Nephron (organoid): ENCODE data around the gene TTC33.

Experiments
- H3K27ac Mint-ChIP-seq, 3 experiments: 2 replicates each; pipeline ENCODE4 v1.8.0; 2020; ENCODE audit warnings: mixed read lengths in 3 of 3, mild to moderate bottlenecking in 2 of 3, moderate library complexity in 1 of 3
- H3K27me3 Mint-ChIP-seq: 2 replicates; pipeline ENCODE4 v1.8.0; 2021; ENCODE audit warnings: low read depth, mild to moderate bottlenecking, moderate library complexity, mixed read lengths
- H3K36me3 Mint-ChIP-seq: 2 replicates; pipeline ENCODE4 v1.8.0; 2020; ENCODE audit warnings: low read depth, mixed read lengths
- H3K4me1 Mint-ChIP-seq: 2 replicates; pipeline ENCODE4 v1.8.0; 2020; ENCODE audit warnings: mixed read lengths
- H3K4me3 Mint-ChIP-seq, 3 experiments: 2 replicates each; pipeline ENCODE4 v1.8.0; 2020; ENCODE audit warnings: mild to moderate bottlenecking in 3 of 3, mixed read lengths in 3 of 3, moderate library complexity in 2 of 3
- H3K9me3 Mint-ChIP-seq: 2 replicates; pipeline ENCODE4 v1.8.0; 2020; ENCODE audit warnings: mixed read lengths
- CTCF ChIP-seq, 3 experiments: fragments of 200-600 bp; sonication (generic); IDR thresholded peaks; one replicate each; pipeline ENCODE4 v1.5.0; 2021; ENCODE audit warnings: antibody characterized with exemption in 3 of 3; ENCODE audit not compliant: unreplicated experiment in 3 of 3

Gene TTC33

GRCh38 chr5:40780199-40780598, 24.4 kb upstream of the TTC33 start:
- no peak overlapping the region for H3K27ac Mint-ChIP-seq
- no peaks in the 10 kb centered on the region for H3K9me3 Mint-ChIP-seq
- H3K27me3 Mint-ChIP-seq = no peaks in the 10 kb centered on the region
- no peaks in the 10 kb centered on the region for H3K4me1 Mint-ChIP-seq
- no peak for TF ChIP-seq CTCF (IDR thresholded peaks at IDR 0.05; ENCODE audit: unreplicated experiment in 3 of 3)
- H3K36me3 Mint-ChIP-seq = peaks cover 18% of the 10 kb centered on the region
- H3K4me3 Mint-ChIP-seq = no peak overlapping the region

- H3K27ac Mint-ChIP-seq = no peak overlapping the region
- no peak overlapping the region for H3K4me3 Mint-ChIP-seq
- TF ChIP-seq CTCF (IDR thresholded peaks at IDR 0.05; ENCODE audit: unreplicated experiment in 3 of 3) = no peak
- no peaks in the 10 kb centered on the region for H3K27me3 Mint-ChIP-seq
- H3K4me1 Mint-ChIP-seq = no peaks in the 10 kb centered on the region
- H3K9me3 Mint-ChIP-seq = no peaks in the 10 kb centered on the region
- H3K36me3 Mint-ChIP-seq = peaks cover 24% of the 10 kb centered on the region
Measured at GRCh38 chr5:40779561-40779960, 23.8 kb upstream of the TTC33 start.

GRCh38 chr5:40778133-40778532, 22.4 kb upstream of the TTC33 start:
- no peak overlapping the region for H3K4me3 Mint-ChIP-seq

GRCh38 chr5:40776658-40776977, 20.9 kb upstream of the TTC33 start:
- no peak overlapping the region for H3K4me3 Mint-ChIP-seq
- TF ChIP-seq CTCF (IDR thresholded peaks at IDR 0.05; ENCODE audit: unreplicated experiment in 3 of 3) = no peak
- no peaks in the 10 kb centered on the region for H3K9me3 Mint-ChIP-seq
- no peak overlapping the region for H3K27ac Mint-ChIP-seq
- peaks cover 44% of the 10 kb centered on the region for H3K36me3 Mint-ChIP-seq
- no peaks in the 10 kb centered on the region for H3K27me3 Mint-ChIP-seq
- H3K4me1 Mint-ChIP-seq = no peaks in the 10 kb centered on the region

More at GRCh38 chr5:40778133-40778532, 22.4 kb upstream of the TTC33 start:
- H3K27me3 Mint-ChIP-seq = no peaks in the 10 kb centered on the region
- no peak for TF ChIP-seq CTCF (IDR thresholded peaks at IDR 0.05; ENCODE audit: unreplicated experiment in 3 of 3)
- H3K4me1 Mint-ChIP-seq = no peaks in the 10 kb centered on the region
- no peak overlapping the region for H3K27ac Mint-ChIP-seq
- H3K9me3 Mint-ChIP-seq = no peaks in the 10 kb centered on the region
- H3K36me3 Mint-ChIP-seq = peaks cover 33% of the 10 kb centered on the region

GRCh38 chr5:40775846-40776657, 20.3 kb upstream of the TTC33 start:
- no peak for TF ChIP-seq CTCF (IDR thresholded peaks at IDR 0.05; ENCODE audit: unreplicated experiment in 3 of 3)
- no peak overlapping the region for H3K27ac Mint-ChIP-seq
- no peaks in the 10 kb centered on the region for H3K27me3 Mint-ChIP-seq
- H3K4me1 Mint-ChIP-seq = no peaks in the 10 kb centered on the region
- H3K9me3 Mint-ChIP-seq = no peaks in the 10 kb centered on the region
- peaks cover 45% of the 10 kb centered on the region for H3K36me3 Mint-ChIP-seq
- H3K4me3 Mint-ChIP-seq = no peak overlapping the region
